Renal pelvis (tissue), 4 donors: ENCODE data around the gene ZFYVE28. TPM values are rescaled to one million over a fixed set of nuclear protein-coding genes. Genes with fewer than 3 reads are reported as not detected.
A peak's percentile ranks its signal among the peaks of the same experiment; 100 is the strongest.

Source experiments
- DNase-seq: peaks from one replicate; pipeline ENCODE4 v3.0.0-alpha.2; 2013
- polyA plus RNA-seq, 3 donors: library from polyadenylated mRNA; unstranded; fragments of 120-200 nt; gene quantifications; one replicate each; pipeline ENCODE4 v1.2.1, GENCODE V29; 2013; ENCODE audit not compliant: insufficient read length in 3 of 3

The ZFYVE28 gene
- polyA plus RNA-seq, 3 donors = 1.7 to 3.7 (median 3.2) TPM

- DNase-seq = peak; percentile 73
Observed at GRCh38 chr4:2412885-2413716, 5.3 kb downstream of the ZFYVE28 start.

- DNase-seq = no peak
Observed at GRCh38 chr4:2412534-2412884, 5.9 kb downstream of the ZFYVE28 start.

GRCh38 chr4:2411786-2412510 is 6.5 kb downstream of the ZFYVE28 start:
- no peak for DNase-seq

- DNase-seq = no peak
Observed at GRCh38 chr4:2409381-2409783, 9.1 kb downstream of the ZFYVE28 start.

- DNase-seq = no peak
Observed at GRCh38 chr4:2408976-2409375, 9.5 kb downstream of the ZFYVE28 start.

- DNase-seq = no peak
Observed at GRCh38 chr4:2408401-2408958, 10.0 kb downstream of the ZFYVE28 start.

- no peak for DNase-seq
Observed at GRCh38 chr4:2407991-2408342, 10.5 kb downstream of the ZFYVE28 start.

GRCh38 chr4:2406920-2407319 is 11.5 kb downstream of the ZFYVE28 start:
- DNase-seq = no peak

GRCh38 chr4:2406406-2406805 is 12.0 kb downstream of the ZFYVE28 start:
- DNase-seq = no peak

GRCh38 chr4:2402941-2403340 is 15.5 kb downstream of the ZFYVE28 start:
- no peak for DNase-seq

- peak; percentile 71 for DNase-seq
Observed at GRCh38 chr4:2402048-2402842, 16.2 kb downstream of the ZFYVE28 start.

- no peak for DNase-seq
Observed at GRCh38 chr4:2401610-2401983, 16.8 kb downstream of the ZFYVE28 start.

- no peak for DNase-seq
Observed at GRCh38 chr4:2400841-2401609, 17.4 kb downstream of the ZFYVE28 start.

- DNase-seq = no peak
Observed at GRCh38 chr4:2399631-2400190, 18.7 kb downstream of the ZFYVE28 start.

- DNase-seq = no peak
Observed at GRCh38 chr4:2399216-2399615, 19.2 kb downstream of the ZFYVE28 start.

GRCh38 chr4:2397596-2398379 is 20.7 kb downstream of the ZFYVE28 start:
- no peak for DNase-seq

- no peak for DNase-seq
Observed at GRCh38 chr4:2396781-2397368, 21.6 kb downstream of the ZFYVE28 start.

GRCh38 chr4:2395584-2395983 is 22.9 kb downstream of the ZFYVE28 start:
- DNase-seq = no peak

GRCh38 chr4:2395038-2395437 is 23.4 kb downstream of the ZFYVE28 start:
- no peak for DNase-seq

- no peak for DNase-seq
Observed at GRCh38 chr4:2394528-2394927, 23.9 kb downstream of the ZFYVE28 start.
